ENCODE data around the gene ZNF576. TPM values are rescaled to one million over a fixed set of nuclear protein-coding genes. Genes with fewer than 3 reads are reported as not detected.

Gene ZNF576
- total and polyA plus RNA-seq, 7 donors, result 10.3 to 22.7 (median 16.0) TPM

GRCh38 chr19:43570174-43570791, 26.1 kb upstream of the ZNF576 start:
- no peak overlapping the region for H3K27ac ChIP-seq
- ATAC-seq (no peak), DNase-seq (no peak)
- no peak overlapping the region for H3K4me3 ChIP-seq
- peaks cover 8% of the 10 kb centered on the region for H3K4me1 ChIP-seq
- intact Hi-C loops (cut with DNase I), result no loop called here
- TF ChIP-seq CTCF (IDR thresholded peaks at IDR 0.05), result no peak
- WGBS, 3 donors, result 86 to 94% (median 88%) methylated on average over 5 of the region's 5 CpGs
- H3K36me3 ChIP-seq (ENCODE audit: insufficient read depth in 1 of 2, low read depth in 1 of 2), result peaks cover 0 to 33% of the 10 kb centered on the region in 2 donors
- H3K27me3 ChIP-seq (ENCODE audit: insufficient read depth in 3 of 3, low read length in 2 of 3), result no peaks in the 10 kb centered on the region
- H3K9me3 ChIP-seq, result no peaks in the 10 kb centered on the region

- no peaks in the 10 kb centered on the region for H3K9me3 ChIP-seq
- WGBS, 3 donors, result 81 to 89% (median 82%) methylated on average over 3 of the region's 3 CpGs
- H3K4me3 ChIP-seq, result no peak overlapping the region
- ATAC-seq, result no peak
- H3K36me3 ChIP-seq (ENCODE audit: insufficient read depth in 1 of 2, low read depth in 1 of 2), result peaks cover 0 to 33% of the 10 kb centered on the region in 2 donors
- no peak overlapping the region for H3K27ac ChIP-seq
- peaks cover 12% of the 10 kb centered on the region for H3K4me1 ChIP-seq
- no peaks in the 10 kb centered on the region for H3K27me3 ChIP-seq (ENCODE audit: insufficient read depth in 3 of 3, low read length in 2 of 3)
- no peak for DNase-seq
- TF ChIP-seq CTCF (IDR thresholded peaks at IDR 0.05), result no peak
- intact Hi-C loops (cut with DNase I), result no loop called here
These were observed 24.2 kb upstream of the ZNF576 start for GRCh38 chr19:43572171-43572588.

- Histone ChIP-seq H3K9me3 (no peaks in the 10 kb centered on the region), H3K27ac (peak overlapping the region; percentile 86), H3K4me1 (peaks cover 12% of the 10 kb centered on the region), H3K4me3 (peak overlapping the region; percentile 97), H3K27me3 (ENCODE audit: insufficient read depth in 3 of 3, low read length in 2 of 3) (no peaks in the 10 kb centered on the region), H3K36me3 (ENCODE audit: insufficient read depth in 1 of 2, low read depth in 1 of 2) (peaks cover 0 to 33% of the 10 kb centered on the region in 2 donors)
- intact Hi-C loops (cut with DNase I), result no loop called here
- DNase-seq (no peak), ATAC-seq (no peak)
- 28 to 32% (median 29%) methylated on average over 12 of the region's 12 CpGs for WGBS, 3 donors
- no peak for TF ChIP-seq CTCF (IDR thresholded peaks at IDR 0.05)
These were observed 21.8 kb upstream of the ZNF576 start for GRCh38 chr19:43574424-43575155.

- peak; percentile 100 for ATAC-seq
- intact Hi-C loops (cut with DNase I), result no loop called here
- DNase-seq, result peak; percentile 98 to 99
- TF ChIP-seq CTCF (IDR thresholded peaks at IDR 0.05), result no peak
- peak within 1 kb of the TSS; percentile 97 for H3K4me3 ChIP-seq
- peaks cover 12% of the 10 kb centered on the region for H3K4me1 ChIP-seq
- no peaks in the 10 kb centered on the region for H3K27me3 ChIP-seq (ENCODE audit: insufficient read depth in 3 of 3, low read length in 2 of 3)
- WGBS, 3 donors, result 0% methylated on average over 42 to 51 of the region's 51 CpGs
- peaks cover 0 to 26% of the 10 kb centered on the region in 2 donors for H3K36me3 ChIP-seq (ENCODE audit: insufficient read depth in 1 of 2, low read depth in 1 of 2)
- peak within 1 kb of the TSS; percentile 86 for H3K27ac ChIP-seq
- no peaks in the 10 kb centered on the region for H3K9me3 ChIP-seq
These were observed 21.0 kb upstream of the ZNF576 start, which contains the start of the genes PINLYP and XRCC1 for GRCh38 chr19:43575156-43575950. TSS of gene PINLYP (plus strand) at chr19:43575801. CDS start at chr19:43577192, 1,391 bp downstream. TSS of gene XRCC1 (minus strand) at chr19:43575527. CDS start at chr19:43575458, 69 bp downstream.

Data from psoas muscle (tissue), 8 donors.